Right lobe of liver (tissue), 6 donors: ENCODE measurements around the gene SLC24A4. TPM values are rescaled to one million over a fixed set of nuclear protein-coding genes. Genes with fewer than 3 reads are reported as not detected.
A peak's percentile ranks its signal among the peaks of the same experiment; 100 is the strongest.

Source experiments
- ATAC-seq, 4 donors: fragments of 200-7000 bp; cut with Tn5 transposase; one replicate each; pipeline ENCODE4 v1.9.1; 2020; ENCODE audit warnings: mild to moderate bottlenecking in 4 of 4, moderate library complexity in 4 of 4
- DNase-seq, 3 donors: peaks; one replicate each; pipeline ENCODE4 v3.0.0-alpha.2; 2020
- H3K27ac ChIP-seq, 3 donors: fragments of 200-600 bp; one replicate each; pipeline ENCODE4 v1.8.0; 2022
- H3K27me3 ChIP-seq, 2 donors: fragments of 200-600 bp; one replicate each; pipeline ENCODE4 v1.8.0; 2022
- H3K36me3 ChIP-seq, 4 donors: fragments of 200-600 bp; sonication (generic) in 1 of 4; one replicate each; pipeline versions ENCODE4 v1.5.1 to v1.8.0; 2017 to 2022; ENCODE audit warnings: control low read depth in 1 of 4
- H3K4me1 ChIP-seq, 4 donors: fragments of 200-600 bp; sonication (generic) in 1 of 4; one replicate each; pipeline versions ENCODE4 v1.5.1 to v1.8.0; 2017 to 2022; ENCODE audit warnings: control low read depth in 1 of 4
- H3K4me3 ChIP-seq, 3 donors: fragments of 200-600 bp; one replicate each; pipeline ENCODE4 v1.8.0; 2022
- H3K9me3 ChIP-seq, 4 donors: fragments of 200-600 bp; sonication (generic) in 1 of 4; one replicate each; pipeline versions ENCODE4 v1.5.1 to v1.8.0; 2017 to 2022; ENCODE audit warnings: control low read depth in 1 of 4
- CTCF ChIP-seq, 4 donors: fragments of 200-600 bp in 3 of 4; fragments of 450-650 bp in 1 of 4; IDR thresholded peaks; one replicate each; pipeline versions ENCODE4 v1.5.1 to v1.8.0; 2016 to 2022; ENCODE audit warnings: antibody characterized with exemption in 4 of 4, mild to moderate bottlenecking in 2 of 4
- POLR2A ChIP-seq: fragments of 450-650 bp; IDR thresholded peaks from one replicate; pipeline ENCODE4 v1.6.1; 2017; ENCODE audit warnings: antibody characterized with exemption, mild to moderate bottlenecking
- WGBS: methylation state at CpG from one replicate; pipeline ENCODE4 v1.1.6; 2018; ENCODE audit warnings: low coverage, low lambda C conversion rate; ENCODE audit not compliant: insufficient coverage; ENCODE audit errors: missing lambda C conversion rate; 5-methylcytosine and 5-hydroxymethylcytosine counted together
- intact Hi-C, 2 donors: fragments of 100-400 bp; cut with DNase I; formaldehyde crosslinking; loops; one replicate each; pipeline versions ENCODE4 v1.11.2 to v1.14.1; 2022
- total RNA-seq, 6 experiments: library from RNA; depleted of rRNA in 2 of 6; stranded (reverse); fragments of >200 nt in 2 of 6; fragmentation: NEBNext Ultra II Directional in 3 of 6; extraction: Animal tissue kit (Norgen Biotek cat#: 25700) in 3 of 6; gene quantifications; one replicate each; pipeline versions ENCODE4 v1.1.0 to v1.2.4, GENCODE V29; 2016 to 2023
- donor health status: DM: no; HTN: yes; CAD: no.
- donor health status: DM: no; HTN: no; CAD: no.
- donor health status: DM: no; HTN: no; CAD: no.
- donor health status: DM: no; HTN: yes; CAD: no.
- donor health status: DM: no; HTN: yes; CAD: no.

Gene SLC24A4
- total RNA-seq, 6 experiments from 2014 or later = 0.06 to 0.29 (median 0.21) TPM

DNA sequence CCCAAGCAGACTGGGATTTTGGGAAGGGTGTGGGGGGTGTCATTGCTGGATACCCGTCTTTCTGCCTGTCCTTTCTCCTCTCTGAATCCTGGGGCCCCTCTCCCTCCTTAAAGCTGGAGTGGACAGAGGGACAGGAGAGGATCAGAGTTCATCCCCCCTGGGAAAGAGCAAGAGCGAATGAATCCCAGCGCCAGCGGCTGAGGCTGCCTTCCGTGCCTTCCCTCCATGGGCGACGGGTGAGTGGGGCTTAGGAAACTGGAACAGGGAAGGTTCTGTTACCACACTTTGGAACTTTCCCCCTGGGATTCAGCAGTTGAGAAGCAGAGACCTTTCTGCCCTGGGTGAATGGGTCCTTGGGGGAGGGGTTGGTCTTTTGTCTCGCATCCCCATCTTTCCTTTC, 174.4 kb downstream of the SLC24A4 start:
- no peaks in the 10 kb centered on the region for H3K27me3 ChIP-seq
- H3K9me3 ChIP-seq = no peaks in the 10 kb centered on the region
- H3K27ac ChIP-seq = no peak overlapping the region
- WGBS = 80% methylated on average over 7 of the region's 8 CpGs
- H3K4me1 ChIP-seq = no peaks in the 10 kb centered on the region
- no peak overlapping the region for H3K4me3 ChIP-seq
- H3K36me3 ChIP-seq = no peaks in the 10 kb centered on the region
- DNase-seq (peak in 1 of 3 donors; percentile 38), ATAC-seq (no peak)
- intact Hi-C loops = no loop called here
- TF ChIP-seq POLR2A (no peak), CTCF (IDR thresholded peaks at IDR 0.05) (no peak)

DNA sequence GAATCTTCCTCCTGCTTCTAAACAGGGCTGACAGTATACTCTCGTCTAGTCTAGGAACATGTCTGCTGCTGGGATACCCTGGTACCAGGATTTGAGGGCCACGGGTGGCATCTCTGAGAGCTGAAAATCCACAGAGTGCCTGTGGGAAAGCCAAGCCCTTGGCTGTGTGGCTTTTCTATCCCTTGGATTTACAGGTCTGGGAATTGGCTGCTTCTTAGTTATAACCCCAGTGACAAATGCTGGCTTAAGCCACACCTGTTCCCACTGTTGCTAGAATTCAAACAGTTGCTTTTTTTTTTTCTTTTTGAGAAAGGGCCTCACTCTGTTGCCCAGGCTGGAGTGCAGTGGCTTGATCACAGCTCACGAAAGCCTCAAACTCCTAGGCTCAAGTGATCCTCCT, 176.3 kb downstream of the SLC24A4 start:
- TF ChIP-seq POLR2A (no peak), CTCF (IDR thresholded peaks at IDR 0.05) (no peak)
- Histone ChIP-seq H3K27ac (no peak overlapping the region), H3K9me3 (no peaks in the 10 kb centered on the region), H3K27me3 (no peaks in the 10 kb centered on the region), H3K36me3 (no peaks in the 10 kb centered on the region), H3K4me3 (no peak overlapping the region), H3K4me1 (peaks cover 0 to 6% (median 0%) of the 10 kb centered on the region in 4 donors)
- DNase-seq (peak in 1 of 3 donors; percentile 21), ATAC-seq (no peak)
- intact Hi-C loops = no loop called here
- WGBS = 74% methylated on average over 3 of the region's 3 CpGs

DNA sequence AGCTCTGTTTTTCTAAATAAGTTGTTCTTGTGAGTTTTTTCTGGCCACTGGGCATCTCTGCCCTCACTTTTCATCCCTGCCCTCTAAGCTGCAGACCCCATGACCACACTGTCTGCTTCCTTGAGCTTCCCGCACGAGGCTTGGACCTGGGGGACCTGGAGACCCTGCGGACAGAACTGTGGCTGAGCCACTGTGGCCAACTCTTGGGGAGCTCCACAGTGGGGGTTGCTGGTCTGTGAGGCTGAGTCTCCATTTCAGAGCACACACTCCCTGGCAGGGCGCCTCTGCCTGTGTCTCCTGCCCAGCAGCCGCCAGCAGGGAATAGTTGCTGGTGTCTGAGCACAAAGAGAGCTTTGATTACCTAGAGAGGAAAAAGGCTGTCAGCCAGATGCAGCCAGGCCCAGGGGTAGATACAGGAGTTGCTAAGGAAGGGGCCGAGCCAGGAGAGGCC, 177.6 kb downstream of the SLC24A4 start:
- intact Hi-C loops = no loop called here
- Histone ChIP-seq H3K27me3 (no peaks in the 10 kb centered on the region), H3K9me3 (no peaks in the 10 kb centered on the region), H3K36me3 (no peaks in the 10 kb centered on the region), H3K4me1 (peaks cover 0 to 6% (median 0%) of the 10 kb centered on the region in 4 donors), H3K27ac (no peak overlapping the region), H3K4me3 (no peak overlapping the region)
- TF ChIP-seq CTCF (IDR thresholded peaks at IDR 0.05) (no peak), POLR2A (no peak)
- ATAC-seq = no peak
- DNase-seq = peak in 1 of 3 donors; percentile 37
- 88% methylated on average over 4 of the region's 6 CpGs for WGBS

DNA sequence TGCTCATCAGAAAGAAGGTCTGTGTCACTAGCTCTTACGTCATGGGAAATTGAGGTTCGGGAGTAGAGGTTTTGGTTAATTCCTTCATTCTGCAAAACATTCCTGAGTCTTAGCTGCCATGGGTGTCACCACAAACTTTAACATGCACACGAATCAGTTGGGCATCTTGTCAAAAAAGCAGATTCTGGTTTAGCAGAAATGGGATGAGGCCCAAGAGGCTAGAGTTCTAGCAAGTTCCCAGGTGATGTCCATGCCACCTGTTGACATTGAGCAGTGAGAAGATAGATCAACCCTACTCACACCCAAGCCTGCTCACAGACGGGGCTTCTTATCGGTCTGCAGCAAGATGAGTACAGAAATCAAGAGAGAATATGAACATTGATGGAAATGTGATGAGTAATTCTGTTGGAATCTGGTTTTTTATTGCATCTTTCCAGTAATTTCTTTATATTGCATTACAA, 179.0 kb downstream of the SLC24A4 start:
- Histone ChIP-seq H3K4me1 (peaks cover 0 to 6% (median 0%) of the 10 kb centered on the region in 4 donors), H3K36me3 (no peaks in the 10 kb centered on the region), H3K4me3 (no peak overlapping the region), H3K9me3 (no peaks in the 10 kb centered on the region), H3K27me3 (no peaks in the 10 kb centered on the region), H3K27ac (no peak overlapping the region)
- DNase-seq (peak in 1 of 3 donors; percentile 13), ATAC-seq (no peak)
- TF ChIP-seq POLR2A (no peak), CTCF (IDR thresholded peaks at IDR 0.05) (no peak)
- WGBS = 100% methylated on average over 2 of the region's 5 CpGs
- intact Hi-C loops = no loop called here
